Caki2 (cell line): Measurements from ENCODE around the gene TENT4A. TPM values are rescaled to one million over a fixed set of nuclear protein-coding genes. Genes with fewer than 3 reads are reported as not detected.
"Not testable (repeated sequence)": the region's sequence is repeated elsewhere in the genome, so short reads cannot be mapped to it uniquely, and the experiment has no call there.

Experiments used
- DNase-seq: peaks from one replicate; pipeline ENCODE4 v3.0.0-alpha.2; 2015; ENCODE audit warnings: low read depth
- in situ Hi-C: cut with HindIII; loops from 2 replicates; pipeline ENCODE4 v1.10.0; 2016; ENCODE audit warnings: low sequenced_read_pairs, low pct_unique_long_range_greater_than_20kb, mixed read lengths
- total RNA-seq: library from RNA; depleted of rRNA; stranded (reverse); fragments of >200 nt; shearing (Covaris generic); gene quantifications from 2 replicates; pipeline ENCODE4 v1.2.3, GENCODE V29; 2014; ENCODE audit warnings: low replicate concordance; rRNA removed

TENT4A gene
- 2.8 and 6.2 TPM in 2 replicates for total RNA-seq

- no peak for DNase-seq
- in situ Hi-C loops: no loop called here
Measured at GRCh38 chr5:6713274-6714225, at the start of gene TENT4A. Gene TENT4A, plus strand, starts transcription at chr5:6713432. Its CDS starts 552 bp downstream, at chr5:6713984.

GRCh38 chr5:6666762-6667161, 46.5 kb upstream of the TENT4A start:
- in situ Hi-C loops: no loop called here
- DNase-seq: no peak

GRCh38 chr5:6667648-6668047, 45.6 kb upstream of the TENT4A start:
- DNase-seq: no peak
- in situ Hi-C loops: no loop called here

- in situ Hi-C loops, DNase-seq: not testable (repeated sequence)
Measured at GRCh38 chr5:6668717-6669116, 44.5 kb upstream of the TENT4A start.

- in situ Hi-C loops: no loop called here
- DNase-seq: no peak
Measured at GRCh38 chr5:6673031-6673430, 40.2 kb upstream of the TENT4A start.

- DNase-seq: no peak
- in situ Hi-C loops: no loop called here
Measured at GRCh38 chr5:6673963-6674362, 39.3 kb upstream of the TENT4A start.

- in situ Hi-C loops: no loop called here
- DNase-seq: no peak
Measured at GRCh38 chr5:6674421-6674820, 38.8 kb upstream of the TENT4A start.

- in situ Hi-C loops: no loop called here
- DNase-seq: no peak
Measured at GRCh38 chr5:6674886-6675285, 38.3 kb upstream of the TENT4A start.

GRCh38 chr5:6675784-6676491, 37.3 kb upstream of the TENT4A start:
- in situ Hi-C loops: no loop called here
- DNase-seq: no peak

- in situ Hi-C loops: no loop called here
Measured at GRCh38 chr5:6676702-6677101, 36.5 kb upstream of the TENT4A start.

GRCh38 chr5:6678385-6678784, 34.8 kb upstream of the TENT4A start:
- no peak for DNase-seq
- in situ Hi-C loops: no loop called here

More at GRCh38 chr5:6676702-6677101, 36.5 kb upstream of the TENT4A start:
- peak; percentile 21 for DNase-seq

- in situ Hi-C loops: no loop called here
- DNase-seq: no peak
Measured at GRCh38 chr5:6680922-6681321, 32.3 kb upstream of the TENT4A start.

GRCh38 chr5:6681682-6682081, 31.6 kb upstream of the TENT4A start:
- no peak for DNase-seq
- in situ Hi-C loops: no loop called here

- in situ Hi-C loops: no loop called here
- no peak for DNase-seq
Measured at GRCh38 chr5:6682239-6682638, 31.0 kb upstream of the TENT4A start.

GRCh38 chr5:6683241-6683640, 30.0 kb upstream of the TENT4A start:
- in situ Hi-C loops: no loop called here

GRCh38 chr5:6684075-6684474, 29.2 kb upstream of the TENT4A start:
- in situ Hi-C loops: no loop called here
- DNase-seq: no peak

More at GRCh38 chr5:6683241-6683640, 30.0 kb upstream of the TENT4A start:
- DNase-seq: no peak

- in situ Hi-C loops: no loop called here
- no peak for DNase-seq
Measured at GRCh38 chr5:6686501-6686900, 26.7 kb upstream of the TENT4A start.

- DNase-seq: no peak
- in situ Hi-C loops: no loop called here
Measured at GRCh38 chr5:6686915-6687409, 26.3 kb upstream of the TENT4A start.

GRCh38 chr5:6687505-6687904, 25.7 kb upstream of the TENT4A start:
- no peak for DNase-seq
- in situ Hi-C loops: no loop called here
